ENCODE measurements around the gene NME3. TPM values are rescaled to one million over a fixed set of nuclear protein-coding genes. Genes with fewer than 3 reads are reported as not detected.

The NME3 gene
- total RNA-seq, 1 experiment from 2014 or later: 66.9 TPM

DNA sequence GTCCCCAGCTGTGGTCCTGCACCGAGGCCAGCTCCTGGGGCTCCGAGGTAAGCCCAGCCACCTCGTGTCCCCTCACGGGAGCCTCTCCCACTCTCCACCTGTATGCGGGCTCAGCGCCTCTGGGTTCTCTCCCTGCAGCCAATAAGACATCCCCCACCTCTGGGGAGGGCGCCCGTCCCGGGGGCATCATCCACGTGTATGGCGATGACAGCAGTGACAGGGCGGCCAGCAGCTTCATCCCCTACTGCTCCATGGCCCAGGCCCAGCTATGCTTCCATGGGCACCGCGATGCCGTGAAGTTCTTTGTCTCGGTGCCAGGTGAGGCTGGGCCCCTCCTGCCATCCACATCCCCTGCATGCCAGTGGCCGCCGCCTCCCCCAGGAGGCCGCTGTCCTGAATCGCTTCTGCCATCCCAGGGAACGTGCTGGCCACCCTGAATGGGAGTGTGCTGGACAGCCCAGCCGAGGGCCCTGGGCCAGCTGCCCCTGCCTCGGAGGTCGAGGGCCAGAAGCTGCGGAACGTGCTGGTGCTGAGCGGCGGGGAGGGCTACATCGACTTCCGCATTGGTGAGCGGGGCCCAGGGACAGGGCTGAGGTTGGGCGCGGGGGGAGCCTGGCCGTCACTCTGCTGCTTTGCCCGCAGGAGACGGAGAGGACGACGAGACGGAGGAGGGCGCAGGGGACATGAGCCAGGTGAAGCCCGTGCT lies 3.1 kb downstream of the NME3 start:
- no peaks in the 10 kb centered on the region for H3K9me2 ChIP-seq (replicated peaks; ENCODE audit: low read length)
- intact Hi-C loops (cut with micrococcal nuclease): no loop called here
- H3K79me2 ChIP-seq (ENCODE audit: low read length): peaks cover 13% of the 10 kb centered on the region
- CTCF ChIA-PET: no interaction called here
- POLR2A ChIA-PET (ENCODE audit: unreplicated experiment): no interaction called here
- no peaks in the 10 kb centered on the region for H3K27me3 ChIP-seq (ENCODE audit: low read length)
- BruUV-seq (replicated peaks): no TSS peak
- H3K9me3 ChIP-seq (ENCODE audit: low read length): no peaks in the 10 kb centered on the region
- no peak overlapping the region for H3K27ac ChIP-seq (ENCODE audit: low read length)
- no peaks in the 10 kb centered on the region for H3F3A ChIP-seq (ENCODE audit: low read length, unreplicated experiment)
- H3K4me3 ChIP-seq (ENCODE audit: low read length): no peak overlapping the region
- H2AFZ ChIP-seq (ENCODE audit: low read length): no peak overlapping the region
- ATAC-seq: no peak
- H3K36me3 ChIP-seq (ENCODE audit: low read depth, low read length): no peaks in the 10 kb centered on the region
- TF ChIP-seq EZH2 (IDR thresholded peaks at IDR 0.05; ENCODE audit: low read length, unreplicated experiment): no peak
- TF ChIP-seq EZH2phosphoT487 (IDR thresholded peaks at IDR 0.05; ENCODE audit: borderline replicate concordance, low read length): no peak
- TF ChIP-seq, protein P1, sequence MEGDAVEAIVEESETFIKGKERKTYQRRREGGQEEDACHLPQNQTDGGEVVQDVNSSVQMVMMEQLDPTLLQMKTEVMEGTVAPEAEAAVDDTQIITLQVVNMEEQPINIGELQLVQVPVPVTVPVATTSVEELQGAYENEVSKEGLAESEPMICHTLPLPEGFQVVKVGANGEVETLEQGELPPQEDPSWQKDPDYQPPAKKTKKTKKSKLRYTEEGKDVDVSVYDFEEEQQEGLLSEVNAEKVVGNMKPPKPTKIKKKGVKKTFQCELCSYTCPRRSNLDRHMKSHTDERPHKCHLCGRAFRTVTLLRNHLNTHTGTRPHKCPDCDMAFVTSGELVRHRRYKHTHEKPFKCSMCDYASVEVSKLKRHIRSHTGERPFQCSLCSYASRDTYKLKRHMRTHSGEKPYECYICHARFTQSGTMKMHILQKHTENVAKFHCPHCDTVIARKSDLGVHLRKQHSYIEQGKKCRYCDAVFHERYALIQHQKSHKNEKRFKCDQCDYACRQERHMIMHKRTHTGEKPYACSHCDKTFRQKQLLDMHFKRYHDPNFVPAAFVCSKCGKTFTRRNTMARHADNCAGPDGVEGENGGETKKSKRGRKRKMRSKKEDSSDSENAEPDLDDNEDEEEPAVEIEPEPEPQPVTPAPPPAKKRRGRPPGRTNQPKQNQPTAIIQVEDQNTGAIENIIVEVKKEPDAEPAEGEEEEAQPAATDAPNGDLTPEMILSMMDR (conservative IDR thresholded peaks at IDR 0.05; ENCODE audit: low read depth, low read length): no peak
- H3K4me2 ChIP-seq (ENCODE audit: low read length): no peak overlapping the region
- H4K20me1 ChIP-seq (ENCODE audit: low read length): no peaks in the 10 kb centered on the region
- H3K4me1 ChIP-seq (ENCODE audit: insufficient read depth, low read length): 0 out of 2 replicates have a peak, but pooled peaks cover 5% of the 10 kb centered on the region
- DNase-seq: no peak
- H3K9ac ChIP-seq (ENCODE audit: low read length): no peak overlapping the region

DNA sequence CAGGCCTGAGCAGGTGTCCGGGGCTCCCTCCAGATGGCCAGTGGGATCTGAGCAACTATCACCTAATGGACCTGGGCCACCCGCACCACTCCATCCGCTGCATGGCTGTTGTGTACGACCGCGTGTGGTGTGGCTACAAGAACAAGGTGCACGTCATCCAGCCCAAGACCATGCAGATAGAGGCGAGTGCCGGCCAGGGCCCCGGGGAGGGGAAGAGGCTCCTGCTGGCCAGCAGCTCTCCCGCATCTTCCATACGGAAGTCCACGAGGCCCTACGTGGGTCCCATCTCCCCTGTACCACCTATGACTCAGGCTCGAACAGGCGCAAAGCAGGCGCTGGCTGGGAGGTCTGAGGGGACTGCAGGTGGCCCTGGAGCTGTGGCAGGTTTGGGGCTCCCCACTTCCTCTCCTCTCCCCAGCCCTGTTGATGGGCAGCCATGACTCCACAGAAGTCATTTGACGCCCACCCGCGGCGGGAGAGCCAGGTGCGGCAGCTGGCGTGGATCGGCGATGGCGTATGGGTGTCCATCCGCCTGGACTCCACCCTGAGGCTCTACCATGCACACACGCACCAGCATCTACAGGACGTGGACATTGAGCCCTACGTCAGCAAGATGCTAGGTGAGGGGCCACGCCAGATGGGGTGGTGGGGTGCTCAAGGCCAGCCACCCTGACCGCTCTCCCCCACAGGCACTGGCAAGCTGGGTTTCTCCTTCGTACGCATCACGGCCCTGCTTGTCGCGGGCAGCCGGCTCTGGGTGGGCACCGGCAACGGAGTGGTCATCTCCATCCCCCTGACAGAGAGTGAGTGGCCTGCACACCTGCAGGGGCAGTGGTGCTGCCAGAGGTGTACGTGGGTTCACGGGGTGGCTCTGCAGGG lies 4.0 kb downstream of the NME3 start:
- 0 out of 2 replicates have a peak, but pooled peaks cover 5% of the 10 kb centered on the region for H3K4me1 ChIP-seq (ENCODE audit: insufficient read depth, low read length)
- ChIA-PET CTCF (no interaction called here), POLR2A (ENCODE audit: unreplicated experiment) (no interaction called here)
- DNase-seq (no peak), ATAC-seq (no peak)
- no TSS peak for BruUV-seq (replicated peaks)
- no peak overlapping the region for H3K4me2 ChIP-seq (ENCODE audit: low read length)
- intact Hi-C loops (cut with micrococcal nuclease): no loop called here
- no peak overlapping the region for H3K4me3 ChIP-seq (ENCODE audit: low read length)
- no peaks in the 10 kb centered on the region for H3K9me2 ChIP-seq (replicated peaks; ENCODE audit: low read length)
- no peak overlapping the region for H2AFZ ChIP-seq (ENCODE audit: low read length)
- H3K9ac ChIP-seq (ENCODE audit: low read length): no peak overlapping the region
- H3K27ac ChIP-seq (ENCODE audit: low read length): no peak overlapping the region
- no peak for TF ChIP-seq EZH2phosphoT487 (IDR thresholded peaks at IDR 0.05; ENCODE audit: borderline replicate concordance, low read length)
- no peak for TF ChIP-seq EZH2 (IDR thresholded peaks at IDR 0.05; ENCODE audit: low read length, unreplicated experiment)
- TF ChIP-seq, protein P1 (conservative IDR thresholded peaks at IDR 0.05; ENCODE audit: low read depth, low read length): no peak
- H4K20me1 ChIP-seq (ENCODE audit: low read length): no peaks in the 10 kb centered on the region
- peaks cover 7% of the 10 kb centered on the region for H3K79me2 ChIP-seq (ENCODE audit: low read length)
- no peaks in the 10 kb centered on the region for H3K27me3 ChIP-seq (ENCODE audit: low read length)
- H3F3A ChIP-seq (ENCODE audit: low read length, unreplicated experiment): no peaks in the 10 kb centered on the region
- H3K36me3 ChIP-seq (ENCODE audit: low read depth, low read length): no peaks in the 10 kb centered on the region
- H3K9me3 ChIP-seq (ENCODE audit: low read length): no peaks in the 10 kb centered on the region
